Trophoblast cell (in vitro differentiated cells and primary cell): Measurements from ENCODE around the gene NKD1.

ENCODE experiments used
- DNase-seq, 2 donors: peaks; one replicate each; pipeline ENCODE4 v3.0.0-alpha.2; 2016
- H2AFZ ChIP-seq: 2 replicates; pipeline ENCODE4 v1.6.1; 2013; ENCODE audit warnings: low read length, moderate library complexity, mild to moderate bottlenecking; ENCODE audit not compliant: insufficient read depth, poor library complexity
- H2AK5ac ChIP-seq: 2 replicates; pipeline ENCODE4 v1.6.1; 2013; ENCODE audit warnings: mild to moderate bottlenecking, low read length
- H2BK120ac ChIP-seq: 2 replicates; pipeline ENCODE4 v1.6.1; 2013; ENCODE audit warnings: low read length, mild to moderate bottlenecking, moderate library complexity; ENCODE audit not compliant: insufficient read depth, poor library complexity
- H2BK12ac ChIP-seq: 2 replicates; pipeline ENCODE4 v1.6.1; 2013; ENCODE audit warnings: mild to moderate bottlenecking, low read length, moderate library complexity
- H2BK5ac ChIP-seq: 2 replicates; pipeline ENCODE4 v1.6.1; 2013; ENCODE audit warnings: low read length, low read depth, moderate library complexity, mild to moderate bottlenecking; ENCODE audit not compliant: poor library complexity
- H3K14ac ChIP-seq: 2 replicates; pipeline ENCODE4 v1.6.1; 2013; ENCODE audit warnings: mild to moderate bottlenecking, low read length
- H3K18ac ChIP-seq: 2 replicates; pipeline ENCODE4 v1.6.1; 2013; ENCODE audit warnings: mild to moderate bottlenecking, low read length
- H3K23ac ChIP-seq: 2 replicates; pipeline ENCODE4 v1.6.1; 2013; ENCODE audit warnings: low read length
- H3K27ac ChIP-seq: 2 replicates; pipeline ENCODE4 v1.5.1; 2013; ENCODE audit warnings: low read depth, mild to moderate bottlenecking, inconsistent platforms, low read length, moderate library complexity
- H3K27me3 ChIP-seq: 2 replicates; pipeline ENCODE4 v1.6.1; 2013; ENCODE audit warnings: inconsistent platforms, mild to moderate bottlenecking, low read length, moderate library complexity; ENCODE audit not compliant: insufficient read depth
- H3K36me3 ChIP-seq, 2 experiments: 1 replicate in 1 of 2; 2 replicates in 1 of 2; pipeline ENCODE4 v1.6.1; 2013; ENCODE audit warnings: low read length in 2 of 2, mild to moderate bottlenecking in 2 of 2, moderate library complexity in 1 of 2; ENCODE audit not compliant: insufficient read depth in 2 of 2, control insufficient read depth in 1 of 2
- H3K4ac ChIP-seq: 2 replicates; pipeline ENCODE4 v1.6.1; 2013; ENCODE audit warnings: low read depth, mild to moderate bottlenecking, low read length, moderate library complexity
- H3K4me1 ChIP-seq, 2 experiments: 1 replicate in 1 of 2; 2 replicates in 1 of 2; pipeline ENCODE4 v1.6.1; 2013; ENCODE audit warnings: low read length in 2 of 2, mild to moderate bottlenecking in 2 of 2, moderate library complexity in 1 of 2; ENCODE audit not compliant: insufficient read depth in 2 of 2, control insufficient read depth in 1 of 2
- H3K4me2 ChIP-seq: 2 replicates; pipeline ENCODE4 v1.6.1; 2013; ENCODE audit warnings: inconsistent platforms, mild to moderate bottlenecking, low read length, moderate library complexity
- H3K4me3 ChIP-seq: 2 replicates; pipeline ENCODE4 v1.5.1; 2013; ENCODE audit warnings: mild to moderate bottlenecking, low read depth, low read length, inconsistent platforms
- H3K79me1 ChIP-seq: one replicate; pipeline ENCODE4 v1.6.1; 2013; ENCODE audit warnings: low read length
- H3K79me2 ChIP-seq: 2 replicates; pipeline ENCODE4 v1.6.1; 2013; ENCODE audit warnings: low read length, mild to moderate bottlenecking; ENCODE audit not compliant: control insufficient read depth, insufficient read depth, poor library complexity
- H3K9ac ChIP-seq: 2 replicates; pipeline ENCODE4 v1.6.1; 2013; ENCODE audit warnings: mild to moderate bottlenecking, low read length
- H3K9me3 ChIP-seq: 2 replicates; pipeline ENCODE4 v1.6.1; 2013; ENCODE audit warnings: low read depth, mild to moderate bottlenecking, control low read depth, inconsistent platforms, low read length; ENCODE audit not compliant: insufficient read depth
- H4K12ac ChIP-seq: 2 replicates; pipeline ENCODE4 v1.6.1; 2013; ENCODE audit warnings: low read depth, mild to moderate bottlenecking, low read length, moderate library complexity
- H4K8ac ChIP-seq: 2 replicates; pipeline ENCODE4 v1.6.1; 2013; ENCODE audit warnings: low read depth, mild to moderate bottlenecking, low read length, moderate library complexity
- H4K91ac ChIP-seq: one replicate; pipeline ENCODE4 v1.6.1; 2013; ENCODE audit warnings: low read depth, mild to moderate bottlenecking, low read length, moderate library complexity
- WGBS: extraction: QIAGEN DNeasy Blood & Tissue Kit; methylation state at CpG from one replicate; pipeline ENCODE4 v1.1.7; 2013; ENCODE audit warnings: missing lambda C conversion rate; ENCODE audit not compliant: insufficient read length, insufficient coverage; ENCODE audit errors: extremely low coverage; 5-methylcytosine and 5-hydroxymethylcytosine counted together

The NKD1 gene

GRCh38 chr16:50611995-50612848 lies 64.0 kb downstream of the NKD1 start:
- no peak overlapping the region for H2BK12ac ChIP-seq
- no peak overlapping the region for H3K18ac ChIP-seq

GRCh38 chr16:50612849-50613198 lies 64.6 kb downstream of the NKD1 start:
- no CpG with 5 or more reads among the region's 6 CpGs for WGBS
- Histone ChIP-seq H3K4me2 (no peak overlapping the region), H3K18ac (no peak overlapping the region), H2AFZ (no peak overlapping the region), H3K27me3 (no peaks in the 10 kb centered on the region), H3K4me1 (peaks cover 13 to 15% of the 10 kb centered on the region in 2 experiments), H3K9ac (no peak overlapping the region), H4K91ac (no peak overlapping the region), H2BK120ac (no peak overlapping the region), H3K23ac (no peak overlapping the region), H3K9me3 (no peaks in the 10 kb centered on the region), H4K12ac (no peak overlapping the region), H3K4ac (no peak overlapping the region), H3K4me3 (no peak overlapping the region), H2AK5ac (no peak overlapping the region), H3K27ac (no peak overlapping the region), H2BK12ac (no peak overlapping the region), H4K8ac (no peak overlapping the region), H3K14ac (no peak overlapping the region), H2BK5ac (no peak overlapping the region), H3K36me3 (peaks cover 0 to 2% of the 10 kb centered on the region in 2 experiments), H3K79me2 (no peaks in the 10 kb centered on the region), H3K79me1 (no peaks in the 10 kb centered on the region)
- DNase-seq, result no peak

More at GRCh38 chr16:50611995-50612848, 64.0 kb downstream of the NKD1 start:
- H4K8ac ChIP-seq, result no peak overlapping the region
- H3K79me2 ChIP-seq, result no peaks in the 10 kb centered on the region
- no peak overlapping the region for H3K27ac ChIP-seq
- H3K4ac ChIP-seq, result no peak overlapping the region
- no peak overlapping the region for H3K14ac ChIP-seq
- H3K27me3 ChIP-seq, result no peaks in the 10 kb centered on the region
- no peak overlapping the region for H2BK120ac ChIP-seq
- H3K4me3 ChIP-seq, result no peak overlapping the region
- H2AFZ ChIP-seq, result no peak overlapping the region
- H3K79me1 ChIP-seq, result no peaks in the 10 kb centered on the region
- H3K4me2 ChIP-seq, result no peak overlapping the region
- no CpG with 5 or more reads among the region's 10 CpGs for WGBS
- no peak overlapping the region for H2AK5ac ChIP-seq
- no peak overlapping the region for H4K12ac ChIP-seq
- H4K91ac ChIP-seq, result no peak overlapping the region
- no peak overlapping the region for H3K9ac ChIP-seq
- H3K9me3 ChIP-seq, result no peaks in the 10 kb centered on the region
- no peak for DNase-seq
- H3K4me1 ChIP-seq, result peaks cover 9 to 11% of the 10 kb centered on the region in 2 experiments
- H2BK5ac ChIP-seq, result no peak overlapping the region
- H3K36me3 ChIP-seq, result peaks cover 0 to 2% of the 10 kb centered on the region in 2 experiments
- no peak overlapping the region for H3K23ac ChIP-seq

- Histone ChIP-seq H3K79me1 (no peaks in the 10 kb centered on the region), H4K12ac (no peak overlapping the region), H3K36me3 (peaks cover 0 to 2% of the 10 kb centered on the region in 2 experiments), H3K18ac (no peak overlapping the region), H3K79me2 (no peaks in the 10 kb centered on the region), H2BK120ac (no peak overlapping the region), H2BK12ac (no peak overlapping the region), H3K27me3 (no peaks in the 10 kb centered on the region), H3K27ac (no peak overlapping the region), H2AFZ (no peak overlapping the region), H3K23ac (no peak overlapping the region), H4K8ac (no peak overlapping the region), H2AK5ac (no peak overlapping the region), H4K91ac (no peak overlapping the region), H3K9ac (no peak overlapping the region), H3K4me1 (peaks cover 13 to 15% of the 10 kb centered on the region in 2 experiments), H3K4me2 (no peak overlapping the region), H3K4me3 (no peak overlapping the region), H2BK5ac (no peak overlapping the region), H3K4ac (no peak overlapping the region), H3K9me3 (no peaks in the 10 kb centered on the region), H3K14ac (no peak overlapping the region)
- DNase-seq, result no peak
- no CpG with 5 or more reads among the region's 20 CpGs for WGBS
Observed at GRCh38 chr16:50613281-50613963, 65.2 kb downstream of the NKD1 start.

- H3K4me1 ChIP-seq, result peaks cover 13 to 15% of the 10 kb centered on the region in 2 experiments
- DNase-seq, result no peak
- H3K27me3 ChIP-seq, result no peaks in the 10 kb centered on the region
- no peak overlapping the region for H3K23ac ChIP-seq
- no peak overlapping the region for H4K12ac ChIP-seq
- no peaks in the 10 kb centered on the region for H3K79me1 ChIP-seq
- no peak overlapping the region for H3K27ac ChIP-seq
- H4K91ac ChIP-seq, result no peak overlapping the region
- no peak overlapping the region for H3K4me3 ChIP-seq
- no peak overlapping the region for H3K18ac ChIP-seq
- no peak overlapping the region for H2BK5ac ChIP-seq
- H2BK120ac ChIP-seq, result no peak overlapping the region
- H3K36me3 ChIP-seq, result peaks cover 0 to under 1% of the 10 kb centered on the region in 2 experiments
- no peak overlapping the region for H4K8ac ChIP-seq
- H3K4me2 ChIP-seq, result no peak overlapping the region
- H2BK12ac ChIP-seq, result no peak overlapping the region
- no peak overlapping the region for H3K4ac ChIP-seq
- H2AK5ac ChIP-seq, result no peak overlapping the region
- no peak overlapping the region for H3K14ac ChIP-seq
- no peak overlapping the region for H3K9ac ChIP-seq
- WGBS, result no CpG with 5 or more reads among the region's 7 CpGs
- H3K79me2 ChIP-seq, result no peaks in the 10 kb centered on the region
- H2AFZ ChIP-seq, result no peak overlapping the region
- no peaks in the 10 kb centered on the region for H3K9me3 ChIP-seq
Observed at GRCh38 chr16:50613964-50614474, 65.8 kb downstream of the NKD1 start.
